PFSK-1 (cell line): Measurements from ENCODE around the gene PRKAG2.

ENCODE experiments used
- FOXP2 ChIP-seq: optimal IDR thresholded peaks from 2 replicates; pipeline ENCODE3; 2011; ENCODE audit warnings: borderline replicate concordance, control low read depth, inconsistent platforms; ENCODE audit not compliant: insufficient read depth; ENCODE audit errors: extremely low read length, extremely low read depth
- POLR2AphosphoS5 ChIP-seq: IDR thresholded peaks from 2 replicates; pipeline ENCODE4 v1.6.1; 2012; ENCODE audit warnings: low read depth, mild to moderate bottlenecking, control low read depth, low read length, moderate library complexity
- SIN3A ChIP-seq: IDR thresholded peaks from 2 replicates; pipeline ENCODE4 v1.6.1; 2012; ENCODE audit warnings: mild to moderate bottlenecking, low read length, moderate library complexity, borderline replicate concordance; ENCODE audit not compliant: insufficient read depth
- TAF1 ChIP-seq: IDR thresholded peaks from 2 replicates; pipeline ENCODE4 v1.6.1; 2012; ENCODE audit warnings: low read length, control low read depth, borderline replicate concordance; ENCODE audit not compliant: insufficient read depth
- TF ChIP-seq, protein P1 (sequence below), 2 experiments: IDR thresholded peaks; 2 replicates each; pipeline versions ENCODE4 v1.6.1 to v1.8.0; 2011 to 2012; ENCODE audit warnings: low read depth in 2 of 2, low read length in 2 of 2, control low read depth in 1 of 2, inconsistent platforms in 1 of 2, mild to moderate bottlenecking in 1 of 2, moderate library complexity in 1 of 2; ENCODE audit not compliant: insufficient read depth in 1 of 2

Gene PRKAG2

DNA sequence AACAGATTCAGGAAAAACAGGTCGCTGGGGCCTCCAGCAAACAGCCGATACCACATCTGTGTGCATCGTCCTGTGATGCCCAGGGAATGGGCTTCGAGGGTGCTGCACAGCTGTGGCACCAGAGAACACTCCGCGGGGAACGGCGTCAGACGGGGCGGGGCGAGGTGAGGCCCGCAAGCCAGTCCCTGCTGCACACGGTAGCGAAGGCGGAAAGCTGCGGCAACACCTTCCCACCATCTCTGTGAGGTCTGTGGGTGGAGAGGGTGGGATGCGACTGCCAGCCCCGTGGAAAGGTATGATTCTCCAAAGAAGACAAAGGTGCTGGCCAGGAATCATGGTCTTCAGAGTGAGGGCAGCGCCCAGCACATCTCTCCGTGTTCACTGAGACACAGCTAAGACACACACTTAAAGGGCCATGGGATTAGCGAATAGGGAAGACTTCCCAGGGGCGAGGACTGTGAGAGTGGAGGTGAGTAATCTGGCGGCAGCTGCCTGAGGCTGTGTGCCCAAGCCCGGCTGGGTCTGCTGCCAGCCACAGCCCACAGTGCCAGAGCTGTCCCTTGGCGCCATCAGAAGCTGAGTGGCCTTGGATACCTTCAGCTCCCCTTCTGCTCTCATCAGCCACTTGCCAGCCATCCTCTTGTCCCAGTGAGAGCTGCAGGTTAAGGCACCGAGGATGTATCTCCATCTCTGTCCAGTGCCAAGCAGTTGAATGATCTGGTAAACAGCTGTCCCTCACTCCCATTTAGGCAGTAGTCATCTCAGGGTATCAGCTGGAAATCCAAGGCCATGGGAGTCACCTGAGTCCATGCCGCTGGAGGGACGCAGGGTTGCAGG lies 17.6 kb downstream of the PRKAG2 start:
- TF ChIP-seq POLR2AphosphoS5 (no peak), FOXP2 (no peak), SIN3A (no peak), TAF1 (no peak)
- TF ChIP-seq, protein P1, sequence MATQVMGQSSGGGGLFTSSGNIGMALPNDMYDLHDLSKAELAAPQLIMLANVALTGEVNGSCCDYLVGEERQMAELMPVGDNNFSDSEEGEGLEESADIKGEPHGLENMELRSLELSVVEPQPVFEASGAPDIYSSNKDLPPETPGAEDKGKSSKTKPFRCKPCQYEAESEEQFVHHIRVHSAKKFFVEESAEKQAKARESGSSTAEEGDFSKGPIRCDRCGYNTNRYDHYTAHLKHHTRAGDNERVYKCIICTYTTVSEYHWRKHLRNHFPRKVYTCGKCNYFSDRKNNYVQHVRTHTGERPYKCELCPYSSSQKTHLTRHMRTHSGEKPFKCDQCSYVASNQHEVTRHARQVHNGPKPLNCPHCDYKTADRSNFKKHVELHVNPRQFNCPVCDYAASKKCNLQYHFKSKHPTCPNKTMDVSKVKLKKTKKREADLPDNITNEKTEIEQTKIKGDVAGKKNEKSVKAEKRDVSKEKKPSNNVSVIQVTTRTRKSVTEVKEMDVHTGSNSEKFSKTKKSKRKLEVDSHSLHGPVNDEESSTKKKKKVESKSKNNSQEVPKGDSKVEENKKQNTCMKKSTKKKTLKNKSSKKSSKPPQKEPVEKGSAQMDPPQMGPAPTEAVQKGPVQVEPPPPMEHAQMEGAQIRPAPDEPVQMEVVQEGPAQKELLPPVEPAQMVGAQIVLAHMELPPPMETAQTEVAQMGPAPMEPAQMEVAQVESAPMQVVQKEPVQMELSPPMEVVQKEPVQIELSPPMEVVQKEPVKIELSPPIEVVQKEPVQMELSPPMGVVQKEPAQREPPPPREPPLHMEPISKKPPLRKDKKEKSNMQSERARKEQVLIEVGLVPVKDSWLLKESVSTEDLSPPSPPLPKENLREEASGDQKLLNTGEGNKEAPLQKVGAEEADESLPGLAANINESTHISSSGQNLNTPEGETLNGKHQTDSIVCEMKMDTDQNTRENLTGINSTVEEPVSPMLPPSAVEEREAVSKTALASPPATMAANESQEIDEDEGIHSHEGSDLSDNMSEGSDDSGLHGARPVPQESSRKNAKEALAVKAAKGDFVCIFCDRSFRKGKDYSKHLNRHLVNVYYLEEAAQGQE (IDR thresholded peaks at IDR 0.05; ENCODE audit: insufficient read depth in 1 of 2, low read depth in 2 of 2, low read length in 2 of 2), result no peak

DNA sequence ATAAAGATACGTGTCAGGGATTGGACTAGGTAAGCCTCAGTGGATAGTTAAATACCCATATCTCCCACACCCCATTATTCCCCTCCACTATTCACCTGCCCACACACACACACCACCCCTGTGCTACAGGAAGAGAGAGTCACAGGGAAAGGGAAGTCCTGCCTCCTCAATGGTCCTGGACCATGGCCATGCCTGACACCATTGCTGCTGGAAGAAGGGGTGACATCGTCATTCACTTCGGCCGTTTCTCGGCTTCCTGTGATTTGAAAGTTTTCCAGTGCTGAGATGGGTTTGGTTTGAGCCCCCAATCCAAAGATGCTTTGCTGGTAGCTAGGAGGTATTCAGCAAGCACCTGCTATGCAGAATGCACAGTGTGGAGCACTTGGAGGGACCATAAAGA lies 18.5 kb downstream of the PRKAG2 start:
- TF ChIP-seq FOXP2 (no peak), SIN3A (no peak)

DNA sequence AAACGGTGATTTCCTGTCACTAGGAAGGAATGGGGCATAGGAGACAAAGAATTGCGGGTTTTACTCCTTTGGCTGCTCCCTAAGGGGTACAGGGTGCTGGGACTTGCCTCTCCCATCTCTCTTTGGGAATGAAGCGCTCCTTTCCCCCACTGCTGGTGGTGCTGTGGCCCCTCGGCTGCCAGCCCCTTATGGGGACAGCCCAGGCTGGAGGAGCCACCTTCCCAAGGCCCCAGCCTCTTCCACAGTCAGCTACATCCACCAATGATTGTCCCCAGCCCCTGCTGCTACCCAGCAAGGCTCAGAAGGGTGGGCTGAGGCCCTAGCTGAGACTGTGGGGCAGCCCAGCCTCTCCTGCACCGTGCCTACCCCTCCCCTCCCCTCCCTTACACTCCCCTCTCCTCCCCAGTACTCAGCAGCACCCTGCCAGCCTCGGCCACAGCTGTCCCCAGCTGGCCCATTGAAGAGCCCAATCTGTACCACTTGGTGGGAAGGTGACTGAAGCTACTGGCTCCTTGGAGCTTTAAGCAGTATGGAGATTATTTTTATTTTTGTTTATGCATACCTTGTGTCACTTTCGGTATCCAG lies 19.0 kb downstream of the PRKAG2 start:
- no peak for TF ChIP-seq FOXP2

DNA sequence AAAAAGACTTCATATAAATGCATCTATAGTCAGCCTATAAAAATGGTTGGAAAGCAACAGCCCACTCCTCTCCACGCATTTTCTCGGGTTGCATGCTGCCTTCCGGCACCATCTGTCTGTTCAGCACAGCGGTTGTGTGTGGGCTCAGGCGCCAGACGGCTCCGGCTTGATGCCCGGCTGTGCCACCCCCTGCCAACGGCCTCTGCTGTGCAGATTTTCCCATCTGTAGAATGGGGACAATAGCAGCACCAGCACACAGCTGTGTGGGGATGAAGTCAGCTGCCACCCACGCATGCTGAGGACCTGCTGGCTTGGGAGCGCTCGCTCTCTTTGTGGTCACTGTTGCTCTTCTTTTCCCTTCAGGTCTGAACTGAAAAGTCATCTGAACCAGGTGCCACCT lies 19.5 kb downstream of the PRKAG2 start:
- TF ChIP-seq FOXP2 (no peak), TAF1 (no peak), POLR2AphosphoS5 (no peak), SIN3A (no peak)
- TF ChIP-seq, protein P1 (IDR thresholded peaks at IDR 0.05; ENCODE audit: insufficient read depth in 1 of 2, low read depth in 2 of 2, low read length in 2 of 2), result no peak

DNA sequence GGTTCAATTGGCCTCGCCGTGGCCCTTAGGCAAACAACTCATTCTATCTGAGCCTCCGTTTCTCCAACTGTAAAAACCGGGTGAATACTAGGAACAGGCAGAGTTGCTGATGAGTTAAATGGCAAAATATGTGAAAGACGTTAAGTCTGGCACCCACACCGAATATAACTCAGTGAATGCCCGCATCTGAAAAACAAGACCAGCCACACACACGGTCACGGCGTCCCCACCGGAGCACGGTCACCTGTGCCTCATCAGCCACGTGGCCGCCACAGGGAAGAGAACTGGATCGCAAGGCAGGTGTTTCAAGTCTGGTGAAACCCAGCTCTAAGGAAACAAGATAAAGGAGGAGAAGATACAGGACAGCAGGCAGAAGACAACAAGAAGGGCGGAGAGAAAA lies 20.4 kb downstream of the PRKAG2 start:
- TF ChIP-seq, protein P1 (IDR thresholded peaks at IDR 0.05; ENCODE audit: insufficient read depth in 1 of 2, low read depth in 2 of 2, low read length in 2 of 2), result no peak
- TF ChIP-seq FOXP2 (no peak), POLR2AphosphoS5 (no peak), SIN3A (no peak), TAF1 (no peak)

DNA sequence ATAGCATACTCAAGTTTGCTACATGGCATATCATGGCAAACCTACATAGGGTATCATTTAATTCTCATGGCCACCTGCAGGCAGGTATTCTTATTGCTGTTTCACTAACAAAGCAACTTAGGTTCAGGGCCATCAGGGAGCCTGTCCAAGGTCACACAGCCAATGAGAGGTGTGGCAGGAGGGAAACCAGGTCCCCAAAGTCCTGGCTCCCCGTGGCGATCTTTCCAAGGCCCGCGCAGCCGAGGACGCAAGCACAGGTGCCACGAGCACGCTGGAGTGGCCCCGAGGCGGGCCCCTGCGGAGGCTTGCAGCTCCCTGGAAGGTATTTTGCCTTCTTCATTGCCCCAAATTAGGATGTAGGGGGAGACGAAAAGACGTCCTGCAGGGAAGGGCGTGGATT lies 20.8 kb downstream of the PRKAG2 start:
- no peak for TF ChIP-seq TAF1
- TF ChIP-seq, protein P1 (IDR thresholded peaks at IDR 0.05; ENCODE audit: insufficient read depth in 1 of 2, low read depth in 2 of 2, low read length in 2 of 2), result no peak
- TF ChIP-seq SIN3A, result no peak
- TF ChIP-seq POLR2AphosphoS5, result no peak
- TF ChIP-seq FOXP2, result no peak
